WTC11 (cell line): ENCODE data around the gene NAA16. TPM values are rescaled to one million over a fixed set of nuclear protein-coding genes. Genes with fewer than 3 reads are reported as not detected.

ENCODE experiments used
- ATAC-seq: fragments of 200-7000 bp; cut with Tn5 transposase; 2 replicates; pipeline ENCODE4 v1.10.0; 2021; ENCODE audit warnings: mild to moderate bottlenecking, moderate library complexity
- CTCF ChIA-PET: fragments of 300-600 bp; sonication (Branson Sonifier 250); formaldehyde crosslinking; loops from one replicate; lab custom pipeline; 2021; ENCODE audit warnings: antibody characterized with exemption; lab: Charles Lee
- POLR2A ChIA-PET: fragments of 350-600 bp; sonication (Branson Sonifier 250); formaldehyde crosslinking; loops from one replicate; lab custom pipeline; 2021; ENCODE audit warnings: antibody characterized with exemption; lab: Charles Lee
- DNase-seq: peaks from one replicate; pipeline ENCODE4 v3.0.0; 2021; ENCODE audit warnings: low spot score
- H3K27ac Mint-ChIP-seq: 2 replicates; pipeline ENCODE4 v1.8.0; 2021; ENCODE audit warnings: mixed read lengths
- H3K27me3 Mint-ChIP-seq: 2 replicates; pipeline ENCODE4 v1.8.0; 2021; ENCODE audit warnings: low read depth, mild to moderate bottlenecking, moderate library complexity, mixed read lengths
- H3K36me3 Mint-ChIP-seq: 2 replicates; pipeline ENCODE4 v1.8.0; 2021; ENCODE audit warnings: mixed read lengths
- H3K4me1 Mint-ChIP-seq: 2 replicates; pipeline ENCODE4 v1.8.0; 2022; ENCODE audit warnings: mixed read lengths
- H3K4me3 Mint-ChIP-seq: 2 replicates; pipeline ENCODE4 v1.8.0; 2021; ENCODE audit warnings: mild to moderate bottlenecking, moderate library complexity, mixed read lengths
- H3K9me3 Mint-ChIP-seq: 2 replicates; pipeline ENCODE4 v1.8.0; 2021; ENCODE audit warnings: mixed read lengths
- ATF2 ChIP-seq: sonication (generic); formaldehyde crosslinking; IDR thresholded peaks from 2 replicates; pipeline ENCODE4 v1.8.1; 2022; ENCODE audit warnings: low read depth, missing genetic modification reagents, borderline replicate concordance
- CREM ChIP-seq: sonication (generic); formaldehyde crosslinking; IDR thresholded peaks from 2 replicates; pipeline ENCODE4 v1.8.1; 2022; ENCODE audit warnings: mild to moderate bottlenecking, missing genetic modification reagents, moderate library complexity
- EMX1 ChIP-seq: fragments of 250-450 bp; sonication (Bioruptor Pico); IDR thresholded peaks from 2 replicates; pipeline ENCODE4 v1.8.0; 2021; ENCODE audit warnings: mild to moderate bottlenecking
- FOXJ3 ChIP-seq: sonication (generic); formaldehyde crosslinking; IDR thresholded peaks from 2 replicates; pipeline ENCODE4 v1.9.0; 2021; ENCODE audit warnings: missing genetic modification reagents, mild to moderate bottlenecking, borderline replicate concordance
- HMGA2 ChIP-seq: fragments of 250-450 bp; sonication (Bioruptor Pico); IDR thresholded peaks from 2 replicates; pipeline ENCODE4 v1.4.0; 2021; ENCODE audit warnings: mild to moderate bottlenecking, moderate library complexity
- NR3C1 ChIP-seq: sonication (generic); formaldehyde crosslinking; conservative IDR thresholded peaks from 2 replicates; pipeline ENCODE4 v1.8.1; 2023; ENCODE audit warnings: low read depth, mild to moderate bottlenecking, missing genetic modification reagents
- PREB ChIP-seq: sonication (generic); formaldehyde crosslinking; IDR thresholded peaks from 2 replicates; pipeline ENCODE4 v1.8.1; 2022; ENCODE audit warnings: mild to moderate bottlenecking, missing genetic modification reagents, moderate library complexity, borderline replicate concordance
- TP53 ChIP-seq: sonication (generic); formaldehyde crosslinking; IDR thresholded peaks from 2 replicates; pipeline ENCODE4 v1.8.1; 2023; ENCODE audit warnings: mild to moderate bottlenecking, missing genetic modification reagents
- USF1 ChIP-seq: sonication (generic); formaldehyde crosslinking; IDR thresholded peaks from 2 replicates; pipeline ENCODE4 v1.8.0; 2022; ENCODE audit warnings: mild to moderate bottlenecking, missing genetic modification reagents
- ZNF263 ChIP-seq: sonication (generic); formaldehyde crosslinking; IDR thresholded peaks from 2 replicates; pipeline ENCODE4 v1.8.1; 2022; ENCODE audit warnings: low read depth, mild to moderate bottlenecking, moderate library complexity, missing genetic modification reagents
- ZNF281 ChIP-seq: sonication (generic); formaldehyde crosslinking; IDR thresholded peaks from 2 replicates; pipeline ENCODE4 v1.8.0; 2023; ENCODE audit warnings: mild to moderate bottlenecking, missing genetic modification reagents
- ZNF532 ChIP-seq: fragments of 250-450 bp; sonication (Bioruptor Pico); IDR thresholded peaks from 2 replicates; pipeline ENCODE4 v1.9.0; 2021; ENCODE audit warnings: mild to moderate bottlenecking, borderline replicate concordance
- ZSCAN18 ChIP-seq: fragments of 250-450 bp; sonication (Bioruptor Pico); IDR thresholded peaks from 2 replicates; pipeline ENCODE4 v2.1.2; 2022; ENCODE audit warnings: mild to moderate bottlenecking, moderate library complexity
- total RNA-seq: library from RNA; stranded (reverse); gene quantifications from 3 replicates; pipeline ENCODE4 v1.2.3, GENCODE V29; 2021

Gene NAA16
- total RNA-seq, 1 experiment from 2014 or later: 32.5 TPM

DNA sequence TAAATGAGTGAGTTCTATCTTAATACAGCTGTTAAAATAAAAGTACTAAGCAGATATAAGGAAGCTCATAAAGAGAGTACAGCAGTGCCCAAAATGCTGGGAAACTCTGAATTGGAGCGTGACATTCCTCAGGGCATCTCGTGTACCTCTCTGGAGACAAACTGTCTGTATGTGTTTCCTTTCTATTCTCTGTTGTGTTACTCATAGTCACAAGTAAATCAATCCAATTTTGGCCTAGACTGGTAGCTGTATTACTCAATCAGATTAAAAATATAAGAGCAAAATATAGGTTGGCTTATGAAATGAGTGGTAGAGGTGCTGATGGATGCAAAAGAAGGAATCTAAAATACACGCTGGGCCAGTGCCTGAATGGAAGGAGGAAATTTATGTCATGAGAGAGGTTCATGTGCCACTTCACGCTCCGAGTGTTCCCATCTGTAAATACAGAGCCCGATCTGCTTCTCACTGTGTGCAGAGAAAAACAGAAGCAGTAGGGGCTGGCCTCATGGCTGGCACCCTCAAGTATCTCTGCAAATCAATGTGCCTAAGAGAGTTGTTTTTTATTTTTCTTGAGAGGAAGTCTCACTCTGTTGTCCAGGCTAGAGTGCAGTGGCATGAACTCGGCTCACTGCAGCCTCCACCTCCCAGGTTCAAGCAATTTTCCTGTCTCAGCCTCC, 87.6 kb downstream of the NAA16 start:
- DNase-seq (no peak), ATAC-seq (no peak)
- H3K4me1 Mint-ChIP-seq: peaks cover 11% of the 10 kb centered on the region
- no peak for TF ChIP-seq TP53 (CRISPR knock-in tag)
- no peak for TF ChIP-seq CREM (CRISPR knock-in tag)
- no peak for TF ChIP-seq FOXJ3 (CRISPR knock-in tag)
- TF ChIP-seq NR3C1 (CRISPR knock-in tag): no peak
- TF ChIP-seq ZNF532 (CRISPR knock-in tag): no peak
- TF ChIP-seq EMX1: no peak
- TF ChIP-seq ATF2 (CRISPR knock-in tag): no peak
- TF ChIP-seq ZSCAN18 (CRISPR knock-in tag): no peak
- TF ChIP-seq PREB (CRISPR knock-in tag): no peak
- no peak for TF ChIP-seq USF1 (CRISPR knock-in tag)
- no peak for TF ChIP-seq ZNF281 (CRISPR knock-in tag)
- no peak for TF ChIP-seq ZNF263
- no peaks in the 10 kb centered on the region for H3K36me3 Mint-ChIP-seq
- no peaks in the 10 kb centered on the region for H3K27me3 Mint-ChIP-seq
- ChIA-PET CTCF (no interaction called here), POLR2A (no interaction called here)
- H3K9me3 Mint-ChIP-seq: no peaks in the 10 kb centered on the region
- H3K4me3 Mint-ChIP-seq: no peak overlapping the region
- H3K27ac Mint-ChIP-seq: no peak overlapping the region

DNA sequence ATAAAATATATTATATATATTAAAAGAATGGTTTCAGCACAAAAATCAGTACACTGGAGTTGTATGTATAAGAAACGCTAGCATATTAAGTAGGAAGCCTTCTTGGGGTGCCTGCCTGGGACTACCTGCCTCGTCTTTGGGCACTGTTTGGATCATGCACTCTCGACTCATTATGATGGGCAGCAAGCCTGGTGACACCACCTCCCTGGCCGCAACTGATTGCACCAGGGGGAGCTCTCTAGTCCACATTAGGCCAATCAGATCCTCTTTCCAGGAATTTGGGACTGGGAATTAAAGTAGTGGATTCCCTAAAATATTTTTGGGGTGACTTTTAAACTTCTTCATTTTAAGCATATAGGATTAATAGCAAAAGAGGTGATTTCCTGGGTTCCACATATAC, 90.3 kb downstream of the NAA16 start:
- H3K27me3 Mint-ChIP-seq: no peaks in the 10 kb centered on the region
- no peaks in the 10 kb centered on the region for H3K36me3 Mint-ChIP-seq
- peaks cover 11% of the 10 kb centered on the region for H3K4me1 Mint-ChIP-seq
- ChIA-PET POLR2A (no interaction called here), CTCF (interaction anchor here (0.6 kb wide), 1 partner anchor 34 kb away, joined by 4 read pairs; no protein-coding TSS in a partner anchor)
- H3K9me3 Mint-ChIP-seq: no peaks in the 10 kb centered on the region
- peak; percentile 41 for DNase-seq
- peak; percentile 58 for ATAC-seq
- H3K4me3 Mint-ChIP-seq: no peak overlapping the region
- peak; percentile 73 for TF ChIP-seq HMGA2 (CRISPR knock-in tag)
- no peak for TF ChIP-seq EMX1
- no peak overlapping the region for H3K27ac Mint-ChIP-seq
